GM21360 (cell line): Measurements from ENCODE around the gene ESM1.

Experiments
- ATAC-seq: cut with Tn5 transposase; IDR thresholded peaks from one replicate; pipeline ENCODE4 v1.9.1; 2021; ENCODE audit warnings: mild to moderate bottlenecking, moderate library complexity; ENCODE audit not compliant: unreplicated experiment

Gene ESM1

GRCh38 chr5:54988218-54988617 is 2.8 kb upstream of the ESM1 start:
- ATAC-seq, result no peak

- no peak for ATAC-seq
Measured at GRCh38 chr5:54986269-54986654, 869 bp upstream of the ESM1 start.

- ATAC-seq, result no peak
Measured at GRCh38 chr5:54981928-54982327, 3.5 kb downstream of the ESM1 start.

- ATAC-seq, result no peak
Measured at GRCh38 chr5:54975701-54976100, 9.7 kb downstream of the ESM1 start.

- ATAC-seq, result no peak
Measured at GRCh38 chr5:54969856-54970828, 15.3 kb downstream of the ESM1 start.

GRCh38 chr5:54969242-54969641 is 16.2 kb downstream of the ESM1 start:
- no peak for ATAC-seq

GRCh38 chr5:54965806-54966205 is 19.6 kb downstream of the ESM1 start:
- no peak for ATAC-seq

- ATAC-seq, result no peak
Measured at GRCh38 chr5:54964405-54964804, 21.0 kb downstream of the ESM1 start.

GRCh38 chr5:54959673-54960418 is 25.5 kb downstream of the ESM1 start:
- no peak for ATAC-seq

GRCh38 chr5:54956922-54957321 is 28.5 kb downstream of the ESM1 start:
- ATAC-seq, result no peak

- no peak for ATAC-seq
Measured at GRCh38 chr5:54947187-54947586, 38.2 kb downstream of the ESM1 start.

GRCh38 chr5:54946306-54946819 is 39.0 kb downstream of the ESM1 start:
- no peak for ATAC-seq

GRCh38 chr5:54944364-54944763 is 41.0 kb downstream of the ESM1 start:
- no peak for ATAC-seq

GRCh38 chr5:54942064-54942778 is 43.2 kb downstream of the ESM1 start:
- no peak for ATAC-seq

- no peak for ATAC-seq
Measured at GRCh38 chr5:54936201-54936600, 49.2 kb downstream of the ESM1 start.

- no peak for ATAC-seq
Measured at GRCh38 chr5:54932789-54933188, 52.6 kb downstream of the ESM1 start.

GRCh38 chr5:54930736-54931135 is 54.7 kb downstream of the ESM1 start:
- ATAC-seq, result no peak
